Bronchial epithelial cell (primary cell): ENCODE results near the gene KCNAB2. TPM values are rescaled to one million over a fixed set of nuclear protein-coding genes. Genes with fewer than 3 reads are reported as not detected.

Source experiments
- DNase-seq: peaks from one replicate; pipeline ENCODE4 v3.0.0-alpha.2; 2010; ENCODE audit warnings: low read depth
- FAIRE-seq: peaks from 2 replicates; lab custom pipeline; 2011; peaks lifted over from hg19 to GRCh38; lab: Jason Lieb, UNC
- H3K27me3 ChIP-seq: 2 replicates; pipeline ENCODE4 v1.5.1; 2011; ENCODE audit warnings: low read length; ENCODE audit not compliant: control insufficient read depth, insufficient read depth
- H3K36me3 ChIP-seq: 2 replicates; pipeline ENCODE4 v1.5.1; 2011; ENCODE audit warnings: low read length; ENCODE audit not compliant: control insufficient read depth, insufficient read depth
- H3K4me3 ChIP-seq: 2 replicates; pipeline ENCODE4 v1.5.1; 2011; ENCODE audit warnings: mild to moderate bottlenecking, low read depth, low read length, control low read depth
- total RNA-seq: library from RNA; depleted of rRNA; stranded (reverse); fragments of >200 nt; gene quantifications from 2 replicates; pipeline ENCODE4 v1.2.1, GENCODE V29; 2014
- TF ChIP-seq, protein P1 (sequence below): IDR thresholded peaks from 2 replicates; pipeline ENCODE4 v1.5.1; 2011; ENCODE audit warnings: mild to moderate bottlenecking, moderate library complexity, low read length, control low read depth, inconsistent platforms; ENCODE audit not compliant: insufficient read depth, severe bottlenecking

KCNAB2 gene
- total RNA-seq, 1 donor from 2014 or later = 1.8 TPM

DNA sequence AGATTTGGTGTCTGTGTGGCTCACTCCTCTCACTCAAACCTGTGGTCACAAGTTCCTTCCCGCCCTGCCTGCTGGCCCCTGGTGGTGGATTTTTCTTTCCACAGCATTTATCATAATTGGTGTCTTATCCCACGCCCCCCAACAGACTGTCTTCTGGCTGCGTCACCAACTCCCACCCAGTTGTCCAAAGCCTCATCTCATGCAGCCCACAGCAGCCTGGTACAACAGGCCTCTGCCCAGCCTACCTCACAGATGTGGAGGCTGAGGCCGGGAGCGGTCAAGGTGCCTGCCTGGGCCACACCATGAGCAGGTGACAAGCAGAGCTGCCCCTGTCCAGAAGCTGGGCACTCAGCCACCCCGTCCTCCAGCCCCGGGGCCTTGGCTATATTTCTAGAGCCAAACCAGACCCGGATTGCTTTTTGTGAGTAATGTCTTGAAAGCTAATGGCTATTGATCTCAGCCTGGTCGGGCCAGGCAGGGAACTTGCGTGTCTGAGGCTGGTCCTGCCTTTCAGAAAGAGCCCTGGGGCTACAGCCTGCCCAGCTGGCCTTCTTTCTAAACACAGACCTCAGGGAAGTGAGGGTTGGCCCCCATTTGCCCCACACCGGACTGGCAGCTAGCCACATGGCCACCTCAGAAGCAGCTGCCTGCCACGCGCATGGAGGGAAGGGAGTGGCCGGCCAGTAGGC lies 2.6 kb downstream of the KCNAB2 start:
- Histone ChIP-seq H3K36me3 (no peaks in the 10 kb centered on the region), H3K4me3 (no peak overlapping the region), H3K27me3 (no peaks in the 10 kb centered on the region)
- DNase-seq = no peak
- no peak for FAIRE-seq
- TF ChIP-seq, protein P1, sequence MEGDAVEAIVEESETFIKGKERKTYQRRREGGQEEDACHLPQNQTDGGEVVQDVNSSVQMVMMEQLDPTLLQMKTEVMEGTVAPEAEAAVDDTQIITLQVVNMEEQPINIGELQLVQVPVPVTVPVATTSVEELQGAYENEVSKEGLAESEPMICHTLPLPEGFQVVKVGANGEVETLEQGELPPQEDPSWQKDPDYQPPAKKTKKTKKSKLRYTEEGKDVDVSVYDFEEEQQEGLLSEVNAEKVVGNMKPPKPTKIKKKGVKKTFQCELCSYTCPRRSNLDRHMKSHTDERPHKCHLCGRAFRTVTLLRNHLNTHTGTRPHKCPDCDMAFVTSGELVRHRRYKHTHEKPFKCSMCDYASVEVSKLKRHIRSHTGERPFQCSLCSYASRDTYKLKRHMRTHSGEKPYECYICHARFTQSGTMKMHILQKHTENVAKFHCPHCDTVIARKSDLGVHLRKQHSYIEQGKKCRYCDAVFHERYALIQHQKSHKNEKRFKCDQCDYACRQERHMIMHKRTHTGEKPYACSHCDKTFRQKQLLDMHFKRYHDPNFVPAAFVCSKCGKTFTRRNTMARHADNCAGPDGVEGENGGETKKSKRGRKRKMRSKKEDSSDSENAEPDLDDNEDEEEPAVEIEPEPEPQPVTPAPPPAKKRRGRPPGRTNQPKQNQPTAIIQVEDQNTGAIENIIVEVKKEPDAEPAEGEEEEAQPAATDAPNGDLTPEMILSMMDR = no peak

DNA sequence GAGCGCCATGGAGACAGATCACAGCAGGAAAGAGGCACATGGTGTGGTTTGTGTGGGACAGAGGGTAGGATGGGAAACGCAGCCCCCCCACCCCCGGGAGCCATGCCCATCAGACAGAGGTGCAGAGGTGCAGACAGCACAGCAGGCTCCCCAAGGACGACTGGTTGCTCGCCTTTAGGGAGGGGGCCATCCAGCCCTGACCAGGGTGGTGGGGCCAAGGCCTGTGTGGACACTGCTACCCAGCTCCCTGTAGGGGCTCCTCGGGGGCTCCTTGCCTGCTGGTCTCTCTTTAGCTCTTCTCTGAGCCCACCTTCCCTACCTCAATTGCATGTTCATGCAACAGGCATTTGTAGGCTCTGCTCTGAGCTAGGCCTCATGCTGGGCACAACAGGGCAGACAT lies 3.7 kb downstream of the KCNAB2 start:
- Histone ChIP-seq H3K36me3 (no peaks in the 10 kb centered on the region), H3K27me3 (no peaks in the 10 kb centered on the region), H3K4me3 (no peak overlapping the region)
- TF ChIP-seq, protein P1 = no peak
- DNase-seq (no peak), FAIRE-seq (no peak)

DNA sequence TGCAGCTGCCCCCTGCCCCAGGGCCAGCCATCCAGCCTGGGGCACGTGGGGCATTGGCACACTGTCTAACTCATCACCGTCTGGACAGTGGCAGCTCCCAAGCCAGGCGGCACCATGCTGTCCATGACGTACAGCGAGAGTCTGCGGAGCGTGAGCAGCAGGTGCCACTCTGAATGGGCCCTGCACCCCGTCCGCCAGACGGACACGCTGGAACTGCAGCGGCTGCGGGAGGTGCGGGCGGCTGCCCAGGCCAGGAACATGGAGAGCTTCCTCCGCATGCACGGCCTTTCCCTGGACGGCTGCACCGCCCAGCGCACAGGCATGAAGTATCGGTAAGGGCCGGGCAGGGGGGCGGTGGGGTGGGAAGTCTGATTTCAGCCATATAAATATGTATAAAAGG lies 5.7 kb downstream of the KCNAB2 start:
- FAIRE-seq (no peak), DNase-seq (no peak)
- Histone ChIP-seq H3K4me3 (no peak overlapping the region), H3K36me3 (no peaks in the 10 kb centered on the region), H3K27me3 (no peaks in the 10 kb centered on the region)
- TF ChIP-seq, protein P1 = no peak

DNA sequence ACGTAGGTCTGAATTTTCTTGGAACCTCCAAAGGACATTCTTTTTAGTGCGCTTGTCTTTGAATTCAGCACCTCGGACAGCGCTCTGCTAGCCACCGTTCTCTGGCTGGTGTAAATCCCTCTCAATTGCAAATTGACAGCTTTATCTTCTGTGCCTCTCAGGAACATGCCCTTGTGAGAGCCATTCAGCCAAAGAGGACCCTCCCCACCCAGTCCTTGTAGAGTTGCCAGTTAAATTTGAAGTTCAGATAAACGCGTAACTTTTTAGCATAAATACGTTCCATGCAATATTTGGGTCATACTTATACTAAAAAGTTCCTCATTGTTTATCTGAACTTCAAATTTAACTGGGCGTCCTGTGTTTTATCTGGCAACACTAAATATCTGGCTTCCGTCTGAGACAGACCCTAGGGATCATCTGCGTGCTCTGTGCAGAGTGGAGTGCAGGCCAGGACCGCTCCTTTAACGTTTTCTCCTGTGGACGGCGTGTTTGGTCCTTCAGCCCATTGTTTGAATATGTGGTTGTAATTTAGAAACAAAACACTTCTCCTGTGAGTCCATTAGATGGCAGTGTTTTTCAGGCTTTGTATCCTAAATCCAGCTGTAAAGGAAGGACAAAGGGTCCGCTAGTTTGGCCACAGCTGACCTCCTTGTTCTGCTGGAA lies 7.0 kb downstream of the KCNAB2 start:
- H3K27me3 ChIP-seq = peaks cover 2% of the 10 kb centered on the region
- no peak overlapping the region for H3K4me3 ChIP-seq
- TF ChIP-seq, protein P1 = peak; percentile 55
- peak; percentile 50 for DNase-seq
- FAIRE-seq = no peak
- no peaks in the 10 kb centered on the region for H3K36me3 ChIP-seq

DNA sequence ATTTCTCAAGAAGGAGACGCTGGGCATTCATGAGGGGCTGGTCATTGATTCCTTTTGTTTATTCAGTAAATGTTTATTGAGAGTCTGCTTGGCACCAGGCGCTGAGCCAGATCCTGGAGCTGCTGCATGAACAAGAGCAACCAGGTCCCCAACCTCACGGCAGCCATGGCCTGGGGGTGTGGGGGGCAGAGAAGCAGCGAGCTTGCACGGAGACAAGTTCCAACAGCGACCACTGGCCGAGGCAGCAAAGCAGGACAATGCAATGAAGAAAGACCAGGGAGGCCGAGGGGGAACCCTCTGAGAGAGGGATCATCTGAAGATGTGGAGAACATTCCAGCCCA lies 7.5 kb downstream of the KCNAB2 start:
- TF ChIP-seq, protein P1 = no peak
- H3K27me3 ChIP-seq = peaks cover 2% of the 10 kb centered on the region
- FAIRE-seq (no peak), DNase-seq (no peak)
- H3K4me3 ChIP-seq = no peak overlapping the region
- H3K36me3 ChIP-seq = no peaks in the 10 kb centered on the region
